Keratinocyte (primary cell): ENCODE data around the gene SLAMF8.

Source experiments
- CTCF ChIP-seq, 3 experiments: IDR thresholded peaks in 1 of 3; conservative IDR thresholded peaks in 1 of 3; optimal IDR thresholded peaks in 1 of 3; 2 replicates in 2 of 3; 3 replicates in 1 of 3; pipeline versions ENCODE3 to v1.5.1; 2011; ENCODE audit warnings: low read length in 3 of 3, mild to moderate bottlenecking in 3 of 3, moderate library complexity in 2 of 3, control low read depth in 1 of 3, inconsistent platforms in 1 of 3; ENCODE audit not compliant: insufficient read depth in 2 of 3; ENCODE audit errors: extremely low read depth in 1 of 3
- EZH2 ChIP-seq: IDR thresholded peaks from one replicate; pipeline ENCODE4 v1.6.1; 2012; ENCODE audit warnings: inconsistent platforms, mild to moderate bottlenecking, low read length, moderate library complexity

GRCh38 chr1:159879136-159879535 lies 52.5 kb downstream of the SLAMF8 start:
- TF ChIP-seq CTCF (optimal IDR thresholded peaks at IDR 0.05 in 1 of 3, IDR thresholded peaks at IDR 0.05 in 1 of 3, conservative IDR thresholded peaks at IDR 0.05 in 1 of 3; ENCODE audit: extremely low read depth in 1 of 3, insufficient read depth in 2 of 3, low read length in 3 of 3) (no peak), EZH2 (no peak)
